GM19438 (cell line): ENCODE results near the gene COL15A1.
"Not testable (repeated sequence)": the region's sequence is repeated elsewhere in the genome, so short reads cannot be mapped to it uniquely, and the experiment has no call there.

Experiments used
- ATAC-seq: cut with Tn5 transposase; IDR thresholded peaks from one replicate; pipeline ENCODE4 v1.9.1; 2021; ENCODE audit warnings: low read depth; ENCODE audit not compliant: unreplicated experiment

The COL15A1 gene

GRCh38 chr9:99073347-99073746, 129.6 kb downstream of the COL15A1 start:
- ATAC-seq = no peak

GRCh38 chr9:99073985-99074901, 130.5 kb downstream of the COL15A1 start:
- no peak for ATAC-seq

- ATAC-seq = no peak
Observed at GRCh38 chr9:99074902-99075245, 131.2 kb downstream of the COL15A1 start.

- no peak for ATAC-seq
Observed at GRCh38 chr9:99075246-99075912, 131.7 kb downstream of the COL15A1 start.

GRCh38 chr9:99076030-99076429, 132.3 kb downstream of the COL15A1 start:
- ATAC-seq = no peak

GRCh38 chr9:99076483-99077171, 132.9 kb downstream of the COL15A1 start:
- no peak for ATAC-seq

GRCh38 chr9:99078717-99079116, 135.0 kb downstream of the COL15A1 start:
- ATAC-seq = no peak

- no peak for ATAC-seq
Observed at GRCh38 chr9:99079542-99079941, 135.8 kb downstream of the COL15A1 start.

GRCh38 chr9:99083051-99083450, 139.3 kb downstream of the COL15A1 start:
- ATAC-seq = no peak

- no peak for ATAC-seq
Observed at GRCh38 chr9:99085949-99086948, 142.5 kb downstream of the COL15A1 start.

- ATAC-seq = no peak
Observed at GRCh38 chr9:99087462-99087861, 143.8 kb downstream of the COL15A1 start.

- ATAC-seq = no peak
Observed at GRCh38 chr9:99090336-99091130, 146.8 kb downstream of the COL15A1 start.

GRCh38 chr9:99092643-99093491, 149.2 kb downstream of the COL15A1 start:
- no peak for ATAC-seq

- no peak for ATAC-seq
Observed at GRCh38 chr9:99093492-99093791, 149.7 kb downstream of the COL15A1 start.

- no peak for ATAC-seq
Observed at GRCh38 chr9:99095565-99095964, 151.9 kb downstream of the COL15A1 start.

GRCh38 chr9:99096409-99096808, 152.7 kb downstream of the COL15A1 start:
- no peak for ATAC-seq

- not testable (repeated sequence) for ATAC-seq
Observed at GRCh38 chr9:99099806-99100585, 156.3 kb downstream of the COL15A1 start.

GRCh38 chr9:99101271-99101670, 157.6 kb downstream of the COL15A1 start:
- ATAC-seq = no peak
